SW480 (cell line): ENCODE results near the gene CFAP99.
A peak's percentile ranks its signal among the peaks of the same experiment; 100 is the strongest.
"Not testable (repeated sequence)": the region's sequence is repeated elsewhere in the genome, so short reads cannot be mapped to it uniquely, and the experiment has no call there.

Experiments used
- DNase-seq: peaks from one replicate; pipeline ENCODE4 v3.0.0-alpha.2; 2016; ENCODE audit warnings: low spot score

Gene CFAP99

DNA sequence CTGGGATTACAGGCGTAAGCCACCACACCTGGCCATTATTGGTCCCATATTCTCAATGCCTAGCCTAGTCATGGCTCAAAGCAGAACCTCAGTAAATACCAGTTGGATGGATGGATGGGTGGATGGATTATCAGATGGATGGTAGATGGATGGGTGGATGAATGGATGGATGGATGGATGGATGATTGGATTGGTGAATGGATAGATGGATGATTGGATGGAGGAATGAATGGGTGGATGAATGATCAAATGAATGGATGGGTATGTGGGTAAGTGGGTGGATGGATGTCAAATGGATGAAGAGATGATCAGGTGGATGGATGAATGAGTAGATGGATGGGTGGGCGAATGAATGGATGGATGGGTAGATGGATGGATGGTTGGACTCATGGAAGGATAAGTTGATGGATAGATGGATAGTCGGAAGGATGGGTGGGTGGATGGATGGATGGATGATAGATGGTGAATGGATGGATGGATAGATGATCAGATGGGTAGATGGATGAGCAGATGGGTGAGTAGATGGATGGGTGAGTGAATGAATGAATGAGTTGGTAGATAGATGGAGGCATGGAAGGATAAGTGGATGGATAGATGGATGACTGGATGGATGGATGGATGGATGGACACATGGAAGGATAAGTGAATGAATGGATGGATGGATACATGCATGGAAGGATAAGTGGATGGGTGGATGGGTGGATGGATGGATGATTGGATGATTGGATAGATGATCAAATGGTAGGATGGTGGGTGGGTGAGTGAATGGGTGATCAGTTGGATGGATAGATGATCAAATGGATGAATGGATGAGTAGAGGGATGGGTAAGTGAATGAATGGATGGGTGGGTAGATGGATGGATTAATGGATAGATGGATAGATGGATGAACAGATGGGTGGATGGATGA is 28.2 kb downstream of the CFAP99 start:
- no peak for DNase-seq

DNA sequence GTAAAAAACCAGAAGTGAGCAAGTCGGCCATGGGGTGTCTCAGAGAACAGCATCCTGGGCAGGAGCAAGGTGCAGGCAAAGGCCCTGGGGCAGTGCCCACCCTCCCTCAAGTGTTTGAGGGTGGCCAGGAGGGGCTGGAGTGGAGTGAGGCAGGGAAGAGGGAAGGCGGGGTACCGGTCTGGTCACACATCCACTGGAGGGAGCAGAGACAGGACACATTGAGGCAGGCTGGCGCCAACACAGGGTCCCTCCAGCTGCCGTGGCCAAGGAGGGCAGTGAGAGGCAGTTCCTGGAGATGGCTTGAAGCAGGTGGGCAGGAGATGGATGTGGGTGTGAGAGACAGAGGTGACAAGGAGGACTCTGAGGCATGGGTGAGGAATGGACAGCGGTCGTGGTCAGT is 29.8 kb downstream of the CFAP99 start:
- no peak for DNase-seq

DNA sequence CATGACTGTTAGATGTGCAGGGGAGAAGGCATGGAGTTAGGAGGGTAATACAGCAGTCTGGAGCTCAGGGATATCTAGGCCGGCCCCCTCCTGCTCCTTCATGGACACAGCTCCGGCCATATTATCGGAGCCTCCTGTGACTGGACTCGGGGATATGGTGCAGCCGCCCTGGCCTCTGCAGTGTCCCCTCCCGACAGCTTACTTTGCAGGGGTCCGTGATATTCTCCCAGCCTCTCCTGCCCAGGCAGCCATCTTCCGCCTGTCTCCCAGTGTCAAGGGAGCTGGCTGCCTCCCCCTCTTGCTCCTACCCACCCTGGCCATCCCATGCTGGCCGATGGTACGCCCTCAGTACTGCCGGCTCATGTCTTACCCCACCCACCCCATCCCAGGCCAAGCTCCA is 30.3 kb downstream of the CFAP99 start:
- no peak for DNase-seq

DNA sequence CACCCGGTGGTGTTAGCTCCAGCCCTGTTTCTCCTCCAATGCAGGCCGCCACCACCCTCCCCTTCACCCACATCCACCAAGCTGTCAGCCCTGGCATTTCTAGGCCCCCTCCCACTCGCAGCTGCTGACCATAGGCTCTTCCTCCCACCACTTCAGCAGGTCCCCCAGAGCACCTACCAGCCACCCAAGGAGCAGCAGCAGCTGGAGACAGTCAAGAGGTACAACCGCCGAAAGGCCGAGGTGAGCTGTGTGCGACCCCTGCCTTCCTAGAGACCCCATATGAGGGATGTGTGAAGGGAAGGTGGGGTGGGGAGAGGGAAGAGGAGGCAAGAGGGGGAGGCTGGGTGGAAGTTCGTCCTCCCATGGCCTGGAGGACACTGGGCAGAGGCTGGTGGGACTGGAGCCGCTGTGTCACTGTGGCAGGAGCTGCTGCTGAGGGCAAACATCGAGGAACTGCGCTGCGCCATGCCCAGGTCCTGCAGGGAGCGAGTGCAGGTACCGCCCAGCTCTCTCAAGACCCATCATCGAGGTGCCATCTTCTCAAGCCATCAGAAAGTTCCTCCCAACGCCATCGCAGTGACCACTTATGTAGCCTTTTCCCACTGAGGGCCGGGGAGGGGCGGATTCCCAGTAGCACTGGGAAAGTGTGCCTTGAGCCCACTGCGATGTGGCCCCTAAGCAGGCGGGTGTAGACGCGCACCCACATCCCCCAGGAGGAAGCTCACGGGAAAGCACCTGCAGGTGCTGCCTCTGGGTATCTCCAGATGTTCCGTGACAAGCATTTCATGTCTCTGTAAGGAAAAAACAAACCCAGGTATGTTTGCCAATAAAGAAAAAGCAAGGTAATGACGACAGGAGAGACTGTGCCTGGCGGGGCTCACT is 31.0 kb downstream of the CFAP99 start:
- DNase-seq, result no peak

DNA sequence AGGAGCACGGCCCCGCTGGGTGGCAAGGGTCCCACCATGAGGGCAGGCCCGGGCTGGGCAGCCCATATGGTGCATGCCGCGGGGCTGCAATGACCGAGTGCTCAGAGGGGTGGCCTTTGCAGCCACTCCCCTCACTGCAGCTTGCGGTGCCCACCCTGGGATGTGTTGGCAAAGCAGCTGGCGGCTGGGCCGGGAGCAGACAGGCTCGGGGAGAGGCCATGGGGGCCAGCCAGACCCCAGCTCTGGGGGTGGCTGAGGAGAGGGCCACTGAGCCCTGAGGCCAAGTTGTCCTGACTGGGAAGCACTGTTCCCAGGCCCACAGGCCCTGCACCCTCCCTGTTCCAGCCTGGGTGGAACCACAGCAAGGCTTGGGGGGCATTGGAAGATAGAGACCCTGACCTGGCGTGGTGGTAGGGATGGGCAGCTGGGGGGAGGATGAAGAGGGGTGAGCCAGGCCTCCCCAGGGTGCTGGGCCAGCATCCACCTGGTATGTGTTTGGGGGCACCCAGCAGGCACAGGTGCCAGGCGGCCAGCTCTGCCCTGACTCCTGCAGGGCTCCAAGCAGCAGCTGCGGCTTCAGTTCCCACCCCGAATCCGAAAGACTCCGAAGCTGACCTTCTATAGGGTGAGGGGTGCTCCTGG is 31.8 kb downstream of the CFAP99 start:
- DNase-seq, result no peak

DNA sequence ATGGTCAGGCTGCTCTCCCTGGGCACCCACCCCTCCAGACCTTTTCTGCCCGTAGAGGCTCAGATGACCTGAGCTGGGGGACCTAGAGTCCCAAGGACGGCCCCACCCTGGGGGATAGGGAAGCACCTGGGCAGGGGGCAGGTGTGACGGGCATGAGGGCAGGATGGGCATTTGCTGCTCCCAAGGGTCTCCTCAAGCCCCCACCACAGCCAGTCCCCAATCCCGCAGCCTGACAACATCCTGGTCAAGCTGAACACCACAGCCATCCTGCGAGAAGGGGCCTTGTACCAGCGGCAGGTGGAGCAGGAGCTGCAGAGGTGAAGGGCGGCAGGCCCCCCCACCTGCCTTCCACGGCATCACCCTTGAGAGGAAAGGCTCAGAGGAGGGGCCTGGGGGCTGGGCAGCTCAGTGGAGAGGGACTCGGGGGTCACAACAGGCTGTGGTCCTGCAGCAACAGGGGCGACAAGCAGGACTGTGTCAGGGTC is 32.3 kb downstream of the CFAP99 start:
- no peak for DNase-seq

DNA sequence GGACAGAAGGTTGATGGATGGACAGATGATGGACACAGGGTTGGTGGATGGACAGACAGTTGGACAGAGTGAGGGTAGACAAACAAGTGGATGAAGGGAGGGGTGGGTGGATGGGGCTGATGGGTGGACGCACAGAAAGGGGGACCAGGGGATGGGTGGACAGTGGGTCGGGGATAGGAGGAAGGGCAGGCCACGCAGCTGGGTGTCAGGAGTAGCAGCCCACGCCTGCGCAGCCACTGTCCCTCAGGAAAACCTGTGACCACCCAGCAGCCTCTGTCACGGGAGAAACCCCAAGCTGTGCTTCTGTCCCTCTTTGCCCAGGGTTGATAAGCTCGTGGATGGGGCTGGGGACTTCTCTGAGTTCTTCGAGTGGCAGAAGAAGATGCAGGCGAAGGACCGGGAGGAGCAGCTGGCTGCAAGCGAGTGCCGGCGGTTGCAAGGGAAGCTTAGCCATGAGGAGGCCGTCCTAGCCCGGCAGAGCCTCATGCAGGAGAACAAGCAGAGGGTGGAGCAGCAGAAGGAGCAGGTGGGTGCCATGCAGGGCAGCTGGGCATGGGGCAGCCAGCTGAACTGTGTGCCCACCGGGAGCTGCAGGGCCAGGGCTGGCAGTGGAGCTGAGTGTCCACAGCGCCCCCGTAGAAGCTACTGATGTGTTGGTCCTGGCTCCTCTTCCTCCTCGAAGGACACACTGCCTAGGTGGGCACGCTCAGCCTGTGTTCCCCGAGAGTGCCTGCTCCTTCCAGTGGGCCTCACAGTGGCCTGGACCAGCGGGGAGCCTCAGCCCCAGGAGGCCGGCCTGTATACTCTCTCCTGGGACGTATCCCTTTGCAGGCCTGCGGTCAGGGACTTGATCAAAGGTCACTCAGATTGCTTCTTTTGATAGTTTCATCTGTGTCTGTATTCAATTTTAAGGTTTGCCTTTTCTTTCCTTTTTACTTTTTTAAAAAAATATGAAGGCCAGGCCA is 33.3 kb downstream of the CFAP99 start:
- DNase-seq, result no peak

DNA sequence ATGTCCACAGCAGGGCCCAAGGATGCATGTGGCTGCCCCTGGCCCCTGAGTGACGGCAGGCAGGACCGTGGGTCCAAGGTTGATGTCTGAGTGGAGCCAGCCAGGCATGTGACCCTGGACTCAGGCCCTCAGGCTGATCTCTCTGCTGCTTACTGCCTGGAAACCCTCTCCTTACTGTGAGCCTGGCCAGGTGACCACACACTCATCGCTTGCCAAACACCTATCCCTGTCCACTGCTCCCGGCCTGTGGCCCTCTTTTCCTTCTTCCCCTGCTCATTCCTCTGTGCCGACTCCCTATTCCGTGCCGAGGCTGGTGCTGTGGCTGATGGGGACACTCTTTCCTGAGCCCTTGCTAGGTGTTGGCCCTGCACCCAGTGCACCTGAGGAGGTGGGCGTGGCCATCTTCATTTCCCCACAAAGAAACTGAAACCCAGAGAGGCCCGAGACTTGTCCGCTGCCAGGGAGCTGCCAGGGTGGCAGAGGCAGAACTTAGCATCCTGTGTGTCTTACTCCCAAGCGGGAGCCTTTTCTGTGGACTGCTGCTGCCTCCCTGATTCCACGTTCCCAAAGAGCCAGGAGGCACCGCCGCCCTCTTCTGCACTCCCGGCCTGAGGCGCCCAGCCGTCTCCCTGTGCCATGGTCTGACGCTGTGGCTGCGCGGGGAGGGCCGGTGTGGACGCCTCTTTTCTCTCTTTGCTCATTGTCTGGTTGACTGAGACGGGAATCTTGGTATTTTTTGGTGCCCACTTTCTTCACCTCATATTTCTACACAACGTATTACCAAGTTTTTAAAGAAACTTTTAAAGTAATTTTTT is 38.9 kb downstream of the CFAP99 start:
- no peak for DNase-seq

DNA sequence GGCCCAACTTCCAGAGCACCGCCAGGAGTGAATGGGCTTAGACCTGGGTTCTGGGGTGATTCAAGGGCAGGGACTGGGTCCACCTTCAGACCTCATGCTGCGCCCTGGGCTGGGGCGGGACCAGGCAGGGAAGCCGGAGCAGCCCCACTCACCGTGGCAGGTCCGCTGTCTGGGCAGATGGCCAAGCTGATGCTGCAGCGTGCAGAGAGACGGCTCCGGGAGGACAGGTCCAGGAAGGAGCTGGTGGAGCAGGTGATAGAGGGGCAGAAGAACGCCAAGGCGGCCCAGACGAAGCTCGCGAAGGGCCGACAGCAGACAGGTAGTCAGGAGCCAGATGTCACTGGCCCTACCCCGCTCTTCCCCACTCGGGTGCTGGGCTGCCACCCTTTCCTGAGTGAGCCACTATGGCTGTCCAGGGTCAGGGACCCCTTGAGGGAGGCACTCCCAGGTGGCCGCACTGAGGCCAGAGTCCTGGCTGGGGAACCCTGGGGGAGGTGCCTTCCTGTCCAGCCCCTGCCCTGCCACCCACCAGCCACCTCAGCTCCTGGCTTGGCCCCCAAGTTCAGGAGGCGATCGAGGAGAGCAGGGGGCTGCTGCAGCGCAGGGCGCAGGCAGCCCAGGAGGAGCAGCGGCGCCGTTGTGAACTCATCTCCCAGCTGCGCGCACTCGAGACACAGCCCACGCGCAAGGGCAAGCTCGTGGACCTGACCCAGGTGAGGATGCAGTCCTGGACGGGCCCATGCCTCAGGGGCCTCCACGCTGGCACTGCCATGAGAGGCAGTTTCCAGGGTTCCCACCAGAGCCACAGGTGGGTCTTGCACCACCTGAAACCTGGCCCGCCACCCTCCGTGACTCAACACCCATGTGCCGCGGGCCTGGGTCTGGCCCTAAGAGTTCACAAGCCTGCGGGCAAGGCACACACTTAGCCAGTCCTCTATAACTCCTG is 40.1 kb downstream of the CFAP99 start:
- DNase-seq, result no peak

DNA sequence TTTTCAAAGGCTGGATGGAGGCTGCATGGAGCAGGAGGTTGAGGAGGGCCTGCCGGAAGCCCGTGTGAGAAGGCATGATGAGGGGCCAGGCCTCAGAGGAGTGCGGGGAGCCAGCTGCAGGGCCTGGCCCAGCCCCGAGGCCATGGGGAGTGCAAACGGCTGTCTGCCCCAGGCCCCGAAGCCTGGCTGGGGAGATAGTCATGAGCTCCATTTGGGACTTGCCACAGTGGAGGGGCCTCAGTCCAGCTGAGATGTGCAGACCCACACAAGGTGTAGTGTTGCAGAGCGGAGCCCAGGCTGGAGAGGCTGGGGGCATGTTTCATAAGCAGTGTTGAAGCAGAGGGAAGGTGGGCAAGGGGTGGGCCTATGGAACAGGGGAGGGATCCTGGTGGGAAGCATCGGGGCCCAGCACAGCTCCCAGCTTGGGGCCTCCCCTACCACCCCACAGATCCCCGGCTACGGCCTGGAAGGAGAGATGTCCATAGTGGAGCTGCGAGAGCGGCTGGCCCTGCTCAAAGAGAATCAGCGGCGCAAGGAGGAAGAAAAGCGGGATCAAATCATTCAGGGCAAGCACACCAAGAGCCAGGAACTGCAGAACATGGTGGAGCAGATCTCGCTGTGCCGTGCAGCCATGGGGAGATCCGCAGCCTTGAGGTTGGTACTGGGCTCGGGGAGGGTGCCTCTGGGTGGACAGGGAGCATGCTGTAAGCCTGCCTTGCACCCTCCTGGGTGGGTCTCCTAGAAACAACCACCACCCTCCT is 41.0 kb downstream of the CFAP99 start:
- DNase-seq, result no peak

DNA sequence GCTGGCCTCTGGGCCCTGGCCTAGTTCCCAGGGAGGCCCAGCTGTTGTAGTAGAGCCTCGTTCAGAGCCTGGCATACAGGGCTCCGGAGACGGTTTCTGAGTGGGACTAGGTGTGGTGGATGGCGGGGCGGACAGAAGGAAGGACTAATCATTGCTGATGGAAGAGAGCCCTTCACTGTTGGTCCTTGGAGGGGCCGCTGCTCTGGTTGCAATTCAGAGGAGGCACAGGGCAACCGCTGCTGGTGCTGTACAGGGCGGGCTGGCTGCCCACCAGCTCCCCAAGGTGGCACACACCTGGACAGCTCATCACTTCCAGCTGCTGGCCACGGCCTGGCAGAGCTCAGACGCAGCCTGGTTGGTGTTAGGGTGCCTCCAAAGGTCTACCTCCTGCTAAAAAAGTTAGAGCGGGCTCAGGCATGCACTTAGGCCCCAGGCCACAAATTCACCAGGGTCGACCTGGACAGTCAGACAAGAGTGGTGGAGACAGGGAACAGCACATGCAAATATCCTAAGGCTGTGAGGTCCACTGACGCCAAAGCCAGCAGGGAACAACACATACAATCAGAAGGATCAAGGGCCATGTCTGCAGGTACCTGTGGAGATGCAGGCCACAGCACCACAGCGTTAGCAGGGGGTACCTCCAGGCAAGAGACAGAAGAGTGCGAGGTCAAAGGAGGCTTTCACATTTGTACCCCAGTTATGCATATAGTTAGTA is 42.6 kb downstream of the CFAP99 start:
- DNase-seq, result no peak

DNA sequence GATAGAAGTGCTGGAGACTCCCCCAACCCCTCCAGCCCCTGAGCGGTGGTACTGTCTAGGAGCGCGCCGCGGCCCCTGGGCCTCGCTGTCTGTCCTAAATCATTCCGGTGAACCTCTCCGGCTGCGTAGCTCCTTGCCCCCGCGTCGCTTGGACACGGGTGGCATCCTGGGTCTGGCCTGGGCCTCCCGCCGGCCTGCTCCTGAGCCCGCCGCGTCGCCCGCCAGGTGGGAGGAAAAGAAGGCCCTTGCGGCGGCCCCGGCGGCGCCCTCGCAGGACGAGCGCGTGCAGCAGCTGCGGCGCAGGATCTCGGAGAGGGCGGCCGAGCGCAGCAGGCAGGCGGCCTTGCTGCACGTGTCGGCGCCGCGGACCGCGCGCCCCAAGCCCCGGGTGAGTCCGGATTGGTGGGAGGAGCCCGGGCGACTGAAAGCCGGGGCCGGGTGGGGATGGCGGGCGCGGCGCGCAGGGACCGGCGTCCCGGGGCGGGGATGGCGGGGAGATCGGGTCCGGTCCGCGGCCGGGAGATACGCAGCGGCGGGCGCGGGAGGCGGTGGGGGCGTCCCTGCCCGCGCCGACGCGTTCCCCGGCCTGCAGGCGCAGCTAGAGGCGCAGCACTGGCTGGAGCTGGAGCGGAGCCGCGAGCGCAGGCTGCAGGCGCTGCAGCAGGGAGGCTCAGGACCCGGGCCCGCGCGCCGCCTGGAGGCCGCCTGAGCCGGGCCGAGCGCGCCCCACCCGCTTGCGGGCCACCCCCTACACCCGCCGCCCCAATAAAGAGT is 43.6 kb downstream of the CFAP99 start:
- DNase-seq, result peak; percentile 58

DNA sequence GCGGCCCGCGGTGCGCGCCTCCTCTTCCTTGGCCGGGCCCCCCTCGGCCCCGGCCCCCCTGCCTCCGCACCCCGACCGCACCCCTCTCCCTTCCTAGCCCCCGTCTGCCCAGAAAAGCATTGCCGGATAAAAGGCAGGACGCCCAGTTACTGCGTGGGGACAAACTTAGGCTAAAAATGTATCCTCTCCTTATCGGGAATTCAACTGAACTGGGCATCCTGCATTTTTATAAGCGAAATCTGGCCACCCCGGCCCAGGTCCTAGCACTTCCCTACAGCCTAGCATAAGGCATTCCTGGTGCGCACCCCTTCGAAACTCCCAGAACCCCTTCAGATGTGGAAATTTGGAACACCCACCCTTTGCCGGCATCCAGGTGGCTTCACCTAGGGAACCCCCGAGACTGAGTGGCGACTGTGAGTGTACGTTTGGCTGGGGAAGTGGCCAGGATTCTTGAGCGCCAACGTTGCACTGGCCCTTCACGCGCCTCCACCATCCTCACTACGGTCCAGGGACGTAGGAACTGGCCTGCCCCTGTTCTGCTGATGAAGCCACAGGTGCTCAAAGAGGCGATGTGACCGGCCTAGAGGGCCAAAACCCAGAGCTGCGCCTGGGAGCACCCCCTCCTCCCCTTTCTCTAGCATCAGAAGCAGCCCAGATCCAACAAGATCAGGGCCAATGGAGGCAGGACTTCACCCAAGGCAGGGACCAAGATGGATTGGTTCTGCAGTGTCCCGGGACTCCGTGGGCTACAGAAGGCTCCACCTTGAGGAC is 44.4 kb downstream of the CFAP99 start:
- no peak for DNase-seq

DNA sequence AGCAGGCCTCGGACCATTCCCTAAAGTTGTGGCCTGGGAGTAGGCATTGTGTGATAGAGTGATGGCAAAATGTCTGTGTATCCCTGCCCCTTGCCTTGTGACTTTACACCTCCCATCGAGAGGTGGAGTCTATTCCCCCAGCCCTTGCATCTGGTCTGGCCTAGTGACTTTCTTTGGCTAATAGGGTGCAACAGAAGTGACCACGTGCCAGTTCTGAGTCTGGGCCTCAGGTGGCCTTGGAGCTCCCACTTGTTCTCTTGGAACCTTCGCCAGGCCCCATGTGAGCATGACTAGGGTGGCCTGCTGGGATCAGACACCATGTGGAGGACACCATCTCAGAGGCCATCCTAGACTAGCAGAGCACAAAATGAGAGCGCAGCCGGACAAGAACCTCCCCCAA is 46.3 kb downstream of the CFAP99 start:
- no peak for DNase-seq

DNA sequence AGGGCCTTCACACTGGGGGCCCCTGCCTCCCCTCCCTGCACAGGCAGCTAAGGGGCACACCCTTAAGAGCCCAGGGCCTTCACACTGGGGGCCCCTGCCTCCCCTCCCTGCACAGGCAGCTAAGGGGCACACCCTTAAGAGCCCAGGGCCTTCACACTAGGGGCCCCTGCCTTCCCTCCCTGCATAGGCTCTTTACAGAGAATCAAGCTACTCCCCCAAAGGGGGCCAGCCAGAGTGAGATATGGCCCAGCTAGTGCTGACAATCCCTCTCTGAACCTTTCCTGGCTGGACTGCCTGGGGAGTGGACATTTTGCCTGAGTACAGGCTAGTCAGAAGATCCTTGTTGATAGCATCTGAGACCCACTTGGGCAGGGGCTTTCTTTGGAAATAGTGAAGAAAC is 46.8 kb downstream of the CFAP99 start:
- not testable (repeated sequence) for DNase-seq
